DOHH2 (cell line): ENCODE measurements around the gene MRPL3.

Experiments used
- H3F3A ChIP-seq: fragments of 200-600 bp; sonication (generic), shearing (Covaris generic); 2 replicates; pipeline ENCODE4 v1.6.0; 2016; ENCODE audit warnings: antibody characterized with exemption, mild to moderate bottlenecking; ENCODE audit not compliant: control insufficient read depth, insufficient read depth
- H3K27ac ChIP-seq: fragments of 200-600 bp; sonication (generic); 2 replicates; pipeline ENCODE4 v1.5.1; 2014; ENCODE audit warnings: low read depth, mild to moderate bottlenecking, low read length, moderate library complexity
- H3K27me3 ChIP-seq: fragments of 200-600 bp; sonication (generic); 2 replicates; pipeline ENCODE4 v1.6.1; 2014; ENCODE audit warnings: mild to moderate bottlenecking, low read length, mixed read lengths; ENCODE audit not compliant: control insufficient read depth
- H3K36me3 ChIP-seq: fragments of 200-600 bp; sonication (generic); 2 replicates; pipeline ENCODE4 v1.6.1; 2014; ENCODE audit warnings: mild to moderate bottlenecking, low read length, moderate library complexity, mixed read lengths; ENCODE audit not compliant: control insufficient read depth
- H3K4me1 ChIP-seq: fragments of 200-600 bp; sonication (generic); 2 replicates; pipeline ENCODE4 v1.6.1; 2014; ENCODE audit warnings: mild to moderate bottlenecking, low read length, mixed read lengths; ENCODE audit not compliant: control insufficient read depth
- H3K4me2 ChIP-seq: fragments of 200-600 bp; sonication (generic); 2 replicates; pipeline ENCODE4 v1.6.0; 2014; ENCODE audit warnings: mild to moderate bottlenecking, low read length, moderate library complexity
- H3K4me3 ChIP-seq: fragments of 200-600 bp; sonication (generic); 2 replicates; pipeline ENCODE4 v1.5.1; 2014; ENCODE audit warnings: mild to moderate bottlenecking, low read length, mixed read lengths
- H3K79me2 ChIP-seq: fragments of 200-600 bp; sonication (generic); 2 replicates; pipeline ENCODE4 v1.6.1; 2014; ENCODE audit warnings: mild to moderate bottlenecking, low read length, mixed read lengths; ENCODE audit not compliant: control insufficient read depth
- H3K9me2 ChIP-seq: fragments of 200-600 bp; sonication (generic); replicated peaks from 2 replicates; pipeline ENCODE4 v1.6.1; 2014; ENCODE audit warnings: mild to moderate bottlenecking, low read length, mixed read lengths; ENCODE audit not compliant: control insufficient read depth
- H3K9me3 ChIP-seq: fragments of 200-600 bp; sonication (generic); 2 replicates; pipeline ENCODE4 v1.6.1; 2014; ENCODE audit warnings: antibody characterized with exemption, low read length, mixed read lengths; ENCODE audit not compliant: control insufficient read depth, insufficient read depth
- H4K20me1 ChIP-seq: fragments of 200-600 bp; sonication (generic); 2 replicates; pipeline ENCODE4 v1.6.0; 2014; ENCODE audit warnings: low read depth, mild to moderate bottlenecking, antibody characterized with exemption, low read length, moderate library complexity; ENCODE audit not compliant: control insufficient read depth, insufficient read depth
- CTCF ChIP-seq: fragments of 200-600 bp; sonication (generic); IDR thresholded peaks from one replicate; pipeline ENCODE4 v1.5.1; 2014; ENCODE audit warnings: antibody characterized with exemption, mild to moderate bottlenecking, low read depth, low read length; ENCODE audit not compliant: poor library complexity, severe bottlenecking
- EZH2phosphoT487 ChIP-seq: fragments of 200-600 bp; sonication (generic); IDR thresholded peaks from 2 replicates; pipeline ENCODE4 v1.6.1; 2017; ENCODE audit warnings: borderline replicate concordance, mild to moderate bottlenecking, antibody characterized with exemption, low read length, moderate library complexity, mixed read lengths

Gene MRPL3

DNA sequence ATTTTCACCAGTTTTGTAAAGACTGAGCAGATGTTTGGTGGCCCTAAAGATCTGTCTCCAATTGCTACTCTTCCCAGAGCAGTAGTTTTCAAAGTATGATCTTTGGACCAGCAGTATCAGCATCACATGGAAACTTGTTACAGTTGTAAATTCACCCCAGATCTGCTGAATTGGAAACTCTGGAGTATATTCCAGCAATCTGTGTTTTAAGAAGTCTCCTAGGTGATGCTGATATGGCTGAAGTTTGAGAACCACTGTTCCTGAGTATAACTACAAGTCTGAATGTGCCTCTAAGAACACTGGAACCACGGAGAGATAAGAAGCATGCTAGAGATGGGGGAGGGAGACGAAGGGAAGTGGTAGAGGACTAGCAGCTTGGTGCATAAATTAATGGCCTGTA lies 75.5 kb downstream of the MRPL3 start:
- Histone ChIP-seq H3K9me3 (no peaks in the 10 kb centered on the region), H3K79me2 (no peaks in the 10 kb centered on the region), H4K20me1 (no peaks in the 10 kb centered on the region), H3K27ac (no peak overlapping the region), H3K4me3 (no peak overlapping the region), H3K4me2 (no peak overlapping the region), H3K9me2 (no peaks in the 10 kb centered on the region), H3F3A (no peaks in the 10 kb centered on the region), H3K27me3 (no peaks in the 10 kb centered on the region), H3K36me3 (no peaks in the 10 kb centered on the region), H3K4me1 (no peaks in the 10 kb centered on the region)
- TF ChIP-seq CTCF (no peak), EZH2phosphoT487 (no peak)

DNA sequence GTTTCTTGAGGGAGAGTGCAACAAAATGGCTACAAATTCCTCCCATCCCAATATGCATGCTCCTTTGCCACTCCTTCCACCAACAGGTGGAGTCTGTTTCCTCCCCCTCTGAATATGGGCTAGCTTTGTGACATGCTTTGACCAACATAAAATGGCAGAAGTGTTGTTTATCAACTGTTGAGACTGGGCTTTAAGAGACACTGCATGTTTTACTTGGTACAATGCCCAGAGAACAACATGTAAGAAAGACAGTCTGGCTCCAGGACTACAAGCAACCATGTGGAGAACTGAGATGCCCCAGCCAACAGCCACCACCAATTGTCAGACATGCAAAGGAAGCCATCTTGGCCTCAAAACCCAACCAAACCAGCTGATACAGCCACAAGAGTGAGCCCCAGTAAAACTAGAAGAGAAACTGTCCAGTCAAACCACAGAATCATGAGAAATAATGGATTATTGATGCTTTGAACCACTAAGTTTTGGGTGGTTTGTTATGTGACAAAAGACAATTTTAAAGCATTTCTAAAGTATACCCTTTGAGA lies 80.7 kb downstream of the MRPL3 start:
- H3K9me3 ChIP-seq, result no peaks in the 10 kb centered on the region
- H3K9me2 ChIP-seq, result no peaks in the 10 kb centered on the region
- no peaks in the 10 kb centered on the region for H3K27me3 ChIP-seq
- H3K4me2 ChIP-seq, result no peak overlapping the region
- H4K20me1 ChIP-seq, result no peaks in the 10 kb centered on the region
- no peak overlapping the region for H3K27ac ChIP-seq
- no peaks in the 10 kb centered on the region for H3K4me1 ChIP-seq
- H3F3A ChIP-seq, result no peaks in the 10 kb centered on the region
- no peaks in the 10 kb centered on the region for H3K79me2 ChIP-seq
- no peaks in the 10 kb centered on the region for H3K36me3 ChIP-seq
- TF ChIP-seq CTCF, result no peak
- TF ChIP-seq EZH2phosphoT487, result no peak
- no peak overlapping the region for H3K4me3 ChIP-seq

DNA sequence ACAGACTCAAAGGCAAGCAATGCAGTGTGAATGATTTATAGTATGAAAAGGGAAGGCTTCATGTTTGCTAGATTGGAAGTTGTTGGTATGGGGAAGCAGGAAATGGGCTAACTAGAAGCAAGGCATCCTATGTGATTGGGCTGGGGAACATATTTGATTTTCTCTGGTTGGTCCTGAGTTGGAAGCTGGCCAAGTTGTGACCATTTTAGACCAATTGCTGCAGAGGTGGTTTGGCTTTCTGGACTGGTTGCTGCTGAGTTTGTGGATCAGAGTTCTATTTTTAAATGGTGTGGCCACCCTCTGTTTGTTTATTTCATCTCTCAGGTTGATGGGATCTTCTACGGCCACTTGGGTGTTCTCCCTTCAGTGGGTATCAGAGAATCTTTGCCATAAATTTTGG lies 81.5 kb downstream of the MRPL3 start:
- Histone ChIP-seq H4K20me1 (no peaks in the 10 kb centered on the region), H3K4me2 (no peak overlapping the region), H3K27me3 (no peaks in the 10 kb centered on the region), H3K79me2 (no peaks in the 10 kb centered on the region), H3K36me3 (no peaks in the 10 kb centered on the region), H3F3A (no peaks in the 10 kb centered on the region), H3K9me2 (no peaks in the 10 kb centered on the region), H3K27ac (no peak overlapping the region), H3K9me3 (no peaks in the 10 kb centered on the region), H3K4me3 (no peak overlapping the region), H3K4me1 (no peaks in the 10 kb centered on the region)
- no peak for TF ChIP-seq EZH2phosphoT487
- TF ChIP-seq CTCF, result no peak
